T-helper 1 cell treated with Interleukin-12 subunit alpha and Interleukin-12 subunit beta and Interleukin-4 antibody, amounts not matched to agents 30 ng/mL and 1 ng/mL, for 36 hours (primary cell): ENCODE results near the gene LSP1. TPM values are rescaled to one million over a fixed set of nuclear protein-coding genes. Genes with fewer than 3 reads are reported as not detected.
"Not testable (repeated sequence)": the region's sequence is repeated elsewhere in the genome, so short reads cannot be mapped to it uniquely, and the experiment has no call there.

ENCODE experiments used
- intact Hi-C: fragments of 100-400 bp; cut with micrococcal nuclease; formaldehyde crosslinking; loops from one replicate; pipeline ENCODE4 v1.15.1; 2024
- total RNA-seq: library from RNA; stranded (reverse); gene quantifications from 2 replicates; pipeline ENCODE4 v1.2.3, GENCODE V29; 2022

LSP1 gene
- total RNA-seq, 1 donor from 2014 or later = 418 TPM

GRCh38 chr11:1875093-1875850 is 22.4 kb downstream of the LSP1 start:
- intact Hi-C loops = no loop called here

GRCh38 chr11:1875851-1876301 is 23.0 kb downstream of the LSP1 start:
- intact Hi-C loops = not testable (repeated sequence)

- intact Hi-C loops = no loop called here
Measured at GRCh38 chr11:1876361-1877063, 23.6 kb downstream of the LSP1 start.

- intact Hi-C loops = no loop called here
Measured at GRCh38 chr11:1877211-1878136, 24.6 kb downstream of the LSP1 start.

- intact Hi-C loops = no loop called here
Measured at GRCh38 chr11:1878137-1879031, 25.5 kb downstream of the LSP1 start.

GRCh38 chr11:1879342-1879940 is 26.6 kb downstream of the LSP1 start:
- intact Hi-C loops = no loop called here

GRCh38 chr11:1879941-1880720 is 27.2 kb downstream of the LSP1 start:
- intact Hi-C loops = loop anchor here (5.0 kb wide), 1 partner anchor 37 kb away; the partner anchor contains the start of gene TNNT3

GRCh38 chr11:1880746-1881441 is 28.0 kb downstream of the LSP1 start:
- intact Hi-C loops = loop anchor here (5.0 kb wide), 1 partner anchor 36 kb away; the partner anchor contains the start of gene TNNT3

- intact Hi-C loops = loop anchor here (1.0 to 5.0 kb wide), 5 partner anchors 28 to 270 kb away; partner anchors contain the start of genes LSP1, TNNI2 and TNNT3
Measured at GRCh38 chr11:1881442-1882264, 28.8 kb downstream of the LSP1 start.

GRCh38 chr11:1882265-1883238 is 29.7 kb downstream of the LSP1 start:
- intact Hi-C loops = loop anchor here (1.0 to 5.0 kb wide), 5 partner anchors 29 to 269 kb away; partner anchors contain the start of genes LSP1, TNNI2 and TNNT3

- intact Hi-C loops = loop anchor here (2.0 to 5.0 kb wide), 3 partner anchors 34 to 189 kb away; partner anchors contain the start of genes TNNI2 and TNNT3
Measured at GRCh38 chr11:1883346-1884302, 30.7 kb downstream of the LSP1 start.

GRCh38 chr11:1884303-1884700 is 31.4 kb downstream of the LSP1 start:
- intact Hi-C loops = loop anchor here (5.0 kb wide), 1 partner anchor 33 kb away; the partner anchor contains the start of gene TNNT3

GRCh38 chr11:1886551-1886950 is 33.7 kb downstream of the LSP1 start:
- intact Hi-C loops = not testable (repeated sequence)

GRCh38 chr11:1887451-1888346 is 34.8 kb downstream of the LSP1 start:
- intact Hi-C loops = no loop called here
